ENCODE measurements around the gene TECRL.

The TECRL gene

DNA sequence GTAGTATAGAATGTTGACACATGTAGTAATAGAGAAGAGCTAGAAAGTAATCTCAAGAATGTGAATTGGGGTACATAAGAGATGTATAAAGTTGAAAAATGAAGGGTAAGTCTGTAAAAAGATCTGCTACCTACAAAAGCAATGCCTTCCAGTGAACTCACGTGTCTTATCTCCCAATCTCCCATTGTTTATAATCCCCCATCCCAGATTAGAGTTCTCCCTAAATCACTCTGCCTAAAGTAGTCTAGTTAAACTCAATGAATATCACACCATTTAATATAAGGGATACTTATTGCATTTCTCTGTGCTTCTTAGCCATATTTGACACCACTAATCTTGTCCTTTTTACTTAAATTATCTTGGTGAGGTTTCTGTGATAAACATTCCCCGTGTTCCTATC is 6.6 kb downstream of the TECRL start:
- TF ChIP-seq, protein P1, sequence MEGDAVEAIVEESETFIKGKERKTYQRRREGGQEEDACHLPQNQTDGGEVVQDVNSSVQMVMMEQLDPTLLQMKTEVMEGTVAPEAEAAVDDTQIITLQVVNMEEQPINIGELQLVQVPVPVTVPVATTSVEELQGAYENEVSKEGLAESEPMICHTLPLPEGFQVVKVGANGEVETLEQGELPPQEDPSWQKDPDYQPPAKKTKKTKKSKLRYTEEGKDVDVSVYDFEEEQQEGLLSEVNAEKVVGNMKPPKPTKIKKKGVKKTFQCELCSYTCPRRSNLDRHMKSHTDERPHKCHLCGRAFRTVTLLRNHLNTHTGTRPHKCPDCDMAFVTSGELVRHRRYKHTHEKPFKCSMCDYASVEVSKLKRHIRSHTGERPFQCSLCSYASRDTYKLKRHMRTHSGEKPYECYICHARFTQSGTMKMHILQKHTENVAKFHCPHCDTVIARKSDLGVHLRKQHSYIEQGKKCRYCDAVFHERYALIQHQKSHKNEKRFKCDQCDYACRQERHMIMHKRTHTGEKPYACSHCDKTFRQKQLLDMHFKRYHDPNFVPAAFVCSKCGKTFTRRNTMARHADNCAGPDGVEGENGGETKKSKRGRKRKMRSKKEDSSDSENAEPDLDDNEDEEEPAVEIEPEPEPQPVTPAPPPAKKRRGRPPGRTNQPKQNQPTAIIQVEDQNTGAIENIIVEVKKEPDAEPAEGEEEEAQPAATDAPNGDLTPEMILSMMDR (IDR thresholded peaks at IDR 0.05; ENCODE audit: low read depth, low read length, missing control alignments), result no peak
- H3K4me3 ChIP-seq (ENCODE audit: low read depth, low read length), result no peak overlapping the region
- DNase-seq (ENCODE audit: low read depth), result no peak
- in situ Hi-C loops (cut with HindIII; ENCODE audit: low sequenced_read_pairs), result no loop called here

DNA sequence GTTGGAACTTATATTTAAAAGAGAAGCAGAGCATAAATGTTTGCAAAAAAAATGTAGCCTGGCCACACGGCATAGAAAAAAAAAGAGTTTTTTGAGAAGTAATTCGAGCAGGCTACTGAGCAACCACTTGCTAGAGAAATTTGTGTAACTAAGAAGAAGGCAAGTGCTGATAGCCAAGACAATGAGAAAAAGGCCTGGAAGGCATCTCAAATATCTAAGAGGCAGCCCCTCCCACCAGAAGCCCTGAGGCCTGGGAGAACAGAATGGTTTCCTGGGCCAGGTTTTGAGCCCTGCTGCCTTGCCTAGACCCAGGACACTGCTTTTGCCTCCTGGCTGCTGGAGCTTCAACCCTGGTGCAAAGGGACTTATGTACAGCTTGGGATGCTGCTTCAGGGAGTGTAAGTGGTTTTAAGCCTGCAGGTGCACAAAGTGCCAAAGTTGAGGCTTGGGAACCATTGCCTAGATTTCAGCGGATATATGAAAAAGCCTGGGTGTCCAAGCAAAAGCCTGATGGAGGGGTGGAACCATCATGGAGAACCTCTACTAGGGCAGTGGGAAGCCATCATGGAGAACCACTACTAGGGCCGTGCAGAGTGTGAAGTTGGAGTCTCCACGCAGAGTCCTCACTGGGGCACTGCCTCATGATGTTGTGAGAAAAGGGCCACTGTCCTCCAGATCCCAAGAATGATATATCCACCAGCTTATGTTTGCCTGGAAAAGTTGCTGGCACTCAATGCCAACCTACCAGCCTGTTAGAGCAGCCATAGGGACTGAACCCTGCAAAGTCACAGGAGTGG is 9.7 kb downstream of the TECRL start:
- TF ChIP-seq, protein P1 (IDR thresholded peaks at IDR 0.05; ENCODE audit: low read depth, low read length, missing control alignments), result no peak
- no peak for DNase-seq (ENCODE audit: low read depth)
- in situ Hi-C loops (cut with HindIII; ENCODE audit: low sequenced_read_pairs), result no loop called here
- H3K4me3 ChIP-seq (ENCODE audit: low read depth, low read length), result no peak overlapping the region

DNA sequence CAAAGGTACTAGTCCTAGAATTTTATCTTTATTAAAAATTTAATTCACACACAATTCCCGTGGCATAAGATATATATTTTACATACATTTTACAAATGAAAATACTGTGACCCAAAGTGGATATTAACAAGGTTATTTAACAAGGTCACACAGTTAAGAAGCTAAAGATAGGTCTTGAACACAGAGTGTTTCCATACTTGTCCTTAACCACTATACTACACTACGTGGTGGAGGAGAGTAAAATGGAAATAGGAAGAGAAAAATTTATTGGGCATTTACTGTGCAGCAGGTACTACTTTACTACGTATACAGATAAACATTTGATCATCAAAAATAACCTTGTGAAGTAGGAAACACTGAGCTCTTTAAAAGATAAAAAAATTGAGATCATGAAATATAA is 14.8 kb downstream of the TECRL start:
- TF ChIP-seq, protein P1 (IDR thresholded peaks at IDR 0.05; ENCODE audit: low read depth, low read length, missing control alignments), result no peak
- no peak overlapping the region for H3K4me3 ChIP-seq (ENCODE audit: low read depth, low read length)
- in situ Hi-C loops (cut with HindIII; ENCODE audit: low sequenced_read_pairs), result no loop called here
- DNase-seq (ENCODE audit: low read depth), result no peak

DNA sequence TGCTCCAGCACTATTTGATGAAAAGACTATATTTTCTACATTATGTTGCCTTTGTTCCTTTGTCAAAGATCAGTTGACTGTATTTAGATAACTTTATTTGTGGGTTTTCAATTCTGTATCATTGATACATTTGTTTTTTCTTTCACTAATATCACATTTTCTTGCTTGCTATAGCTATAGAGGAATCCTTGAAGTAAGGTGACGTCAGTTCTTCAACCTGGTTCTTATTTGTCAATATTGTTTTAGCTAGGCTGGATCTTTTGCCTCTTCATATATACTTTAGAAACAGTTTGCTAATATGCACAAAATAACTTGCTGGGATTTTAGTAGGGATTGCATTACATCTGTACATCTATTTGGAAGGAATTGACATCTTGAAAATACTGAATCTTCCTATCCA is 21.0 kb downstream of the TECRL start:
- in situ Hi-C loops (cut with HindIII; ENCODE audit: low sequenced_read_pairs), result no loop called here
- TF ChIP-seq, protein P1 (IDR thresholded peaks at IDR 0.05; ENCODE audit: low read depth, low read length, missing control alignments), result no peak
- H3K4me3 ChIP-seq (ENCODE audit: low read depth, low read length), result no peak overlapping the region
- DNase-seq (ENCODE audit: low read depth), result no peak

DNA sequence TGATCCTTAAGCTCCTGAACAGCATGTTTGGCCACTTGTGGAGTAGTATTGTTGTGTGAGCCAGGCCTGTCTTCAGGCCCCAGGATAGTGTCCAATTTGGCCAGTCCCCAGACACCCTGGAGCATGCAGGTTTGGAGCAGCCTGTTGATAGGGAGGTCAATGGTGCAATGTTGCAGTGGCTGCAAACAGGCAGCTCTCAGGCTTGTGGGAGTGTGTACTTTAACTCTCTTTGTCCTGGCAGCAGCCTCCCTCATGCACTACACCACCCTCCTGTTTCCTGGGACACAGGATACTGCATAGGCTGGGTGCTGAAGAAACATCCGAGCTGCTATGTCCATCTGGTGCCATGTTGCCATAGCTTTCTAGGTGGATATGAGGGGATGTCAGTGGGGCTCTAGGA is 24.0 kb downstream of the TECRL start:
- DNase-seq (ENCODE audit: low read depth), result no peak
- in situ Hi-C loops (cut with HindIII; ENCODE audit: low sequenced_read_pairs), result no loop called here
- H3K4me3 ChIP-seq (ENCODE audit: low read depth, low read length), result no peak overlapping the region
- TF ChIP-seq, protein P1 (IDR thresholded peaks at IDR 0.05; ENCODE audit: low read depth, low read length, missing control alignments), result no peak

DNA sequence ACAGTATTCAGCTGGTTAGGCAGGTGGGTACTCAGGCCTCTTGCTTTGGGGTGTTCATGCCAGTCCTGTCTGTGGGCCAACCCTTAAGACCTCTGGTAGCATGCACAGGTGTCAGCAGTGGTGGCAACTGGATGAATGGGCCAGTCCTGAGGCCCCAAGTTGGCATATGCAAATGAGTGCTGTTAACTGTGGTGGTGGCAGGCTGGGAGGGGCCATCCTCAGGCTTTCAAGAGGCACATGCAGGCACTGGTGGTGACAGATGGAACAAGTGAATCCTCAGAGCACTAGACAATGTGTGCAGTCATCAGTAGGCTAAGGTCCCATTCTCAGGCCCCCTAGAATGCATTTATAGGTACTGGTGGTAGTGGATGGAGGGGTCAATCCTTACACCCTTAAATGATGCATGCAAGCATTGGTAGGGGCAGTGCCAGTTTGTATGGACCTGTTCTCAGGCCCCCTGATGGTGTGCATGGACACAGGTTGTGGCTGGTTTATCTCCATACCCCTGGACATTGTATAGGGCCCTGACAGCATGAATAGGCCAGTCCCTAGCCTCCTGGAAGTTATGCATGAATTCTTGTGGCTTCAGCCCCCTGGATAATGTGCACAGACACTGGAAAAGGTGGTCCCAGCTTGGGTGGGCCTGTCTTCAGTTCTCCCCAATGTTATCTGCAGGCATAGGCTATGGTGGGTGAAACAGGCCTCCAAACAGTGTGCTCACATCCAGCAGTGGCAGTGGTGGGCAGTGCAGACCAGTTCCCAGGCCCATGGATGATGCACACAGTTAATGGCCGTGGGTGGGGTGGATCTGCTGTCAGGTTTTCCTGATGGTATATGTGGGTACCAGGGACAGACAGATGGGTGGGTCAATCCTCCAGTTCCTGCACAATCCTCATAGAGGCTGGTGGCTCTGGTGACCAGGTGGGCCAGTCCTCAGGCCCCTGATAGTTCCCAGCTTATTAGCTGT is 24.7 kb downstream of the TECRL start:
- no peak for DNase-seq (ENCODE audit: low read depth)
- H3K4me3 ChIP-seq (ENCODE audit: low read depth, low read length), result no peak overlapping the region
- TF ChIP-seq, protein P1 (IDR thresholded peaks at IDR 0.05; ENCODE audit: low read depth, low read length, missing control alignments), result no peak
- in situ Hi-C loops (cut with HindIII; ENCODE audit: low sequenced_read_pairs), result no loop called here
